ENCODE results near the gene CCDC6. TPM values are rescaled to one million over a fixed set of nuclear protein-coding genes. Genes with fewer than 3 reads are reported as not detected.
A peak's percentile ranks its signal among the peaks of the same experiment; 100 is the strongest.
"Not testable (repeated sequence)": the region's sequence is repeated elsewhere in the genome, so short reads cannot be mapped to it uniquely, and the experiment has no call there.

The CCDC6 gene
- polyA plus RNA-seq, 1 donor (not counting 4 experiments of a cell fraction or from before 2014, with no cell fraction given) = 46.5 TPM

DNA sequence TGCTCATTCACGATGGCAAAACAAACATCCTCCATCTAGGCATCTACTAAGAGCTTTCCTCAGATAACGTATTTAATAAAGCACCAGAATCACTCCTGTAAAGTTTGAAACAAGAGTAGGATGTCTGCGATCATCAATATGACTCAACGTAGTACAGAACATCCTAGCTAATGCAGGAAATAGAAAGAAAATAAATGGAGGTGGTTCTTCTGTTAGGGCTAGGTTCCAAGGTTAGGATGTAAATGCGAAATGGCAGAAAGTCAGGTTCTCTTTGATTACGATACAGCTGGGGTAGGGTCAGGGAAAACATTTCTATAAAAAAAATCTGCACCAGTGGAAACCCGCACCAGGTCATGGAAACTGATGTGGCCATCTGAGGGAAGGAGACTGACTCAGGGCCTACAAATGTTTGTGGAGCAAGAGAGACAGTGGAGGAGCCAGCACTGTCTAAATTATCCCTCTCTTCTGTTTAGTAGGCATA lies 29.1 kb downstream of the CCDC6 start:
- Histone ChIP-seq H3K36me3 (ENCODE audit: control insufficient read depth in 2 of 2, extremely low read depth in 1 of 2, insufficient read depth in 2 of 2, low read length in 2 of 2) (no peaks in the 10 kb centered on the region), H4K20me1 (ENCODE audit: control insufficient read depth, extremely low read depth, insufficient read depth, low read length) (no peaks in the 10 kb centered on the region), H3K27ac (ENCODE audit: control insufficient read depth, insufficient read depth, low read length) (peak overlapping the region; percentile 25), H3K9me3 (ENCODE audit: control insufficient read depth, low read depth, low read length) (no peaks in the 10 kb centered on the region), H3K27me3 (ENCODE audit: control insufficient read depth, extremely low read depth, insufficient read depth, low read length) (no peaks in the 10 kb centered on the region), H2AFZ (ENCODE audit: control insufficient read depth, low read length) (no peak overlapping the region), H3K4me3 (ENCODE audit: control insufficient read depth in 2 of 3, extremely low read depth in 1 of 3, insufficient read depth in 2 of 3, low read depth in 1 of 3, low read length in 3 of 3) (no peak overlapping the region), H3K4me1 (ENCODE audit: control insufficient read depth, extremely low read depth, insufficient read depth, low read length) (peaks cover 34% of the 10 kb centered on the region), H3K9me1 (ENCODE audit: control insufficient read depth, extremely low read depth, insufficient read depth, low read length) (no peaks in the 10 kb centered on the region), H3K4me2 (ENCODE audit: control insufficient read depth, extremely low read depth, insufficient read depth, low read depth, low read length) (no peak overlapping the region), H3K79me2 (ENCODE audit: control insufficient read depth, insufficient read depth, low read length) (peaks cover 85% of the 10 kb centered on the region), H3K9ac (ENCODE audit: control insufficient read depth, extremely low read depth, insufficient read depth, low read length) (no peak overlapping the region)
- TF ChIP-seq EZH2 (IDR thresholded peaks at IDR 0.05; ENCODE audit: low read length) = no peak
- TF ChIP-seq, protein P1, sequence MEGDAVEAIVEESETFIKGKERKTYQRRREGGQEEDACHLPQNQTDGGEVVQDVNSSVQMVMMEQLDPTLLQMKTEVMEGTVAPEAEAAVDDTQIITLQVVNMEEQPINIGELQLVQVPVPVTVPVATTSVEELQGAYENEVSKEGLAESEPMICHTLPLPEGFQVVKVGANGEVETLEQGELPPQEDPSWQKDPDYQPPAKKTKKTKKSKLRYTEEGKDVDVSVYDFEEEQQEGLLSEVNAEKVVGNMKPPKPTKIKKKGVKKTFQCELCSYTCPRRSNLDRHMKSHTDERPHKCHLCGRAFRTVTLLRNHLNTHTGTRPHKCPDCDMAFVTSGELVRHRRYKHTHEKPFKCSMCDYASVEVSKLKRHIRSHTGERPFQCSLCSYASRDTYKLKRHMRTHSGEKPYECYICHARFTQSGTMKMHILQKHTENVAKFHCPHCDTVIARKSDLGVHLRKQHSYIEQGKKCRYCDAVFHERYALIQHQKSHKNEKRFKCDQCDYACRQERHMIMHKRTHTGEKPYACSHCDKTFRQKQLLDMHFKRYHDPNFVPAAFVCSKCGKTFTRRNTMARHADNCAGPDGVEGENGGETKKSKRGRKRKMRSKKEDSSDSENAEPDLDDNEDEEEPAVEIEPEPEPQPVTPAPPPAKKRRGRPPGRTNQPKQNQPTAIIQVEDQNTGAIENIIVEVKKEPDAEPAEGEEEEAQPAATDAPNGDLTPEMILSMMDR (optimal IDR thresholded peaks at IDR 0.05 in 1 of 3, IDR thresholded peaks at IDR 0.05 in 1 of 3, conservative IDR thresholded peaks at IDR 0.05 in 1 of 3; ENCODE audit: extremely low read depth in 1 of 3, insufficient read depth in 2 of 3, low read length in 3 of 3) = no peak
- FAIRE-seq = no peak
- DNase-seq (ENCODE audit: low read depth, low spot score) = no peak
- dilution Hi-C loops (cut with MboI; ENCODE audit: extremely low pct_ligation_motif_present, low sequenced_read_pairs) = no loop called here

DNA sequence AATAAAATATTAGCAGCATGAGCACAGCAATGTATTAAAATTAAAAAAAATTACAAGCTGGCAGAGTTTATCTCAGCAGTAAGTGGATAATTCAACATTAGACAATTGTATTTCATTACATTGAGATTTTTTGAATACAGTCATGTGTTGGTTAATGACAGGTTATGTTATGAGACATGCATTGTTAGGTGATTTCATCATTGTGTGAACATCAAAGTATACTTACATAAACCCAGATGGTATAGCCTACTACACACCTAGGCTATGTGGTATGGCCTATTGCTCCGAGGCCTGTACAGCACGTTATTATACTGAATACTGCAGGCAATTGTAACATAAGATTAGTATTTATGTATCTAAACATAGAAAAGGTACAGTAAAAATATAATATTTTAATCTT lies 29.7 kb downstream of the CCDC6 start:
- Histone ChIP-seq H2AFZ (ENCODE audit: control insufficient read depth, low read length) (no peak overlapping the region), H3K9me1 (ENCODE audit: control insufficient read depth, extremely low read depth, insufficient read depth, low read length) (no peaks in the 10 kb centered on the region), H3K9me3 (ENCODE audit: control insufficient read depth, low read depth, low read length) (no peaks in the 10 kb centered on the region), H3K36me3 (ENCODE audit: control insufficient read depth in 2 of 2, extremely low read depth in 1 of 2, insufficient read depth in 2 of 2, low read length in 2 of 2) (no peaks in the 10 kb centered on the region), H3K4me1 (ENCODE audit: control insufficient read depth, extremely low read depth, insufficient read depth, low read length) (peaks cover 34% of the 10 kb centered on the region), H3K27ac (ENCODE audit: control insufficient read depth, insufficient read depth, low read length) (peak overlapping the region; percentile 22), H3K9ac (ENCODE audit: control insufficient read depth, extremely low read depth, insufficient read depth, low read length) (no peak overlapping the region), H4K20me1 (ENCODE audit: control insufficient read depth, extremely low read depth, insufficient read depth, low read length) (no peaks in the 10 kb centered on the region), H3K4me2 (ENCODE audit: control insufficient read depth, extremely low read depth, insufficient read depth, low read depth, low read length) (no peak overlapping the region), H3K79me2 (ENCODE audit: control insufficient read depth, insufficient read depth, low read length) (peaks cover 90% of the 10 kb centered on the region), H3K4me3 (ENCODE audit: control insufficient read depth in 2 of 3, extremely low read depth in 1 of 3, insufficient read depth in 2 of 3, low read depth in 1 of 3, low read length in 3 of 3) (no peak overlapping the region), H3K27me3 (ENCODE audit: control insufficient read depth, extremely low read depth, insufficient read depth, low read length) (no peaks in the 10 kb centered on the region)
- peak; percentile 48 for FAIRE-seq
- dilution Hi-C loops (cut with MboI; ENCODE audit: extremely low pct_ligation_motif_present, low sequenced_read_pairs) = no loop called here
- DNase-seq (ENCODE audit: low read depth, low spot score) = no peak
- TF ChIP-seq, protein P1 (optimal IDR thresholded peaks at IDR 0.05 in 1 of 3, IDR thresholded peaks at IDR 0.05 in 1 of 3, conservative IDR thresholded peaks at IDR 0.05 in 1 of 3; ENCODE audit: extremely low read depth in 1 of 3, insufficient read depth in 2 of 3, low read length in 3 of 3) = no peak
- no peak for TF ChIP-seq EZH2 (IDR thresholded peaks at IDR 0.05; ENCODE audit: low read length)

DNA sequence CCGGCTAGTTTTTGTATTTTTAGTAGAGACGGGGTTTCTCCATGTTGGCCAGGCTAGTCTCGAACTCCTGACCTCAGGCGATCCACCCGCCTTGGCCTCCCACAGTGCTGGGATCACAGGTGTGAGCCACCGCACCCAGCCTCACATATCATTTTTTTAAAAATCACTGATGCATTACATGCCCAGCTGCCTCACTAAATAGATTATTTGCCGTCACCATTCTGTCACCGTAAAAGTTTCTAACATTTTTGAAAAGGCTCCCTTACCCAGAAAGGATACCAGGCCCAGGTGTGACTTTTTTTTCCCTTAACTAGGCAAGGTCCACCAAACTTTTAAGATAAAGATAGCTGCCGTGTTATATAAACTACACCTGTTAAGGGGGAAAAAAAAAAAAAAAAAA lies 30.1 kb downstream of the CCDC6 start:
- H3K9ac ChIP-seq (ENCODE audit: control insufficient read depth, extremely low read depth, insufficient read depth, low read length); H4K20me1 ChIP-seq (ENCODE audit: control insufficient read depth, extremely low read depth, insufficient read depth, low read length); H3K4me3 ChIP-seq (ENCODE audit: control insufficient read depth in 2 of 3, extremely low read depth in 1 of 3, insufficient read depth in 2 of 3, low read depth in 1 of 3, low read length in 3 of 3); H3K27me3 ChIP-seq (ENCODE audit: control insufficient read depth, extremely low read depth, insufficient read depth, low read length); H2AFZ ChIP-seq (ENCODE audit: control insufficient read depth, low read length); H3K4me2 ChIP-seq (ENCODE audit: control insufficient read depth, extremely low read depth, insufficient read depth, low read depth, low read length); DNase-seq (ENCODE audit: low read depth, low spot score); FAIRE-seq; H3K36me3 ChIP-seq (ENCODE audit: control insufficient read depth in 2 of 2, extremely low read depth in 1 of 2, insufficient read depth in 2 of 2, low read length in 2 of 2); dilution Hi-C loops (cut with MboI; ENCODE audit: extremely low pct_ligation_motif_present, low sequenced_read_pairs); H3K9me1 ChIP-seq (ENCODE audit: control insufficient read depth, extremely low read depth, insufficient read depth, low read length); H3K9me3 ChIP-seq (ENCODE audit: control insufficient read depth, low read depth, low read length): not testable (repeated sequence)
- Histone ChIP-seq H3K27ac (ENCODE audit: control insufficient read depth, insufficient read depth, low read length) (peak overlapping the region; percentile 22), H3K4me1 (ENCODE audit: control insufficient read depth, extremely low read depth, insufficient read depth, low read length) (peaks cover 34% of the 10 kb centered on the region), H3K79me2 (ENCODE audit: control insufficient read depth, insufficient read depth, low read length) (peaks cover 91% of the 10 kb centered on the region)

Measured in keratinocyte (primary cell).